Stimulated activated CD8-positive, alpha-beta memory T cell treated with anti-CD3 and anti-CD28 coated beads, Interleukin-15, amount 100 ng/mL, for 24 hours (primary cell): ENCODE data around the gene KIF6.
"Not testable (repeated sequence)": the region's sequence is repeated elsewhere in the genome, so short reads cannot be mapped to it uniquely, and the experiment has no call there.

Experiments
- DNase-seq: peaks from one replicate; pipeline ENCODE4 v3.0.0-alpha.2; 2020; ENCODE audit warnings: low read depth

The KIF6 gene

DNA sequence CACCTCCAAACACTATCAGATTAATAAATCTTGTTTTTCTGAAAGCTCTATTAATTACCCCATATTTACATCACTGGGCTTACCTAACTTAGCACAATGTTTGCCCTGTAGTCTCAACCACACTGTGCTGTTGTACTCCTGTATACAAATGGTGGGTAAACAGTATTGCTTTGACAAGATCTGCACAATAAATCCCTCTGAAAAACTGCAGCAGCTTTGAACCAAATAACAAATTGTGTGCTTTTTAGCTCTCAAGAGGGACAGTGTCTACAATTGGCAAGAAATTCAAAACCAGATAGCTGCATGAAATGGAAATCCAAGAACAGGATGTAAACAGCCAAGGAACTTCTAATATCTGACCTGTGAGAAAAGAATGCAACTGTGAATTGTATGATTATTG lies 10.4 kb downstream of the KIF6 start:
- no peak for DNase-seq

- no peak for DNase-seq
Observed at GRCh38 chr6:39707962-39708683, 17.1 kb downstream of the KIF6 start.

DNA sequence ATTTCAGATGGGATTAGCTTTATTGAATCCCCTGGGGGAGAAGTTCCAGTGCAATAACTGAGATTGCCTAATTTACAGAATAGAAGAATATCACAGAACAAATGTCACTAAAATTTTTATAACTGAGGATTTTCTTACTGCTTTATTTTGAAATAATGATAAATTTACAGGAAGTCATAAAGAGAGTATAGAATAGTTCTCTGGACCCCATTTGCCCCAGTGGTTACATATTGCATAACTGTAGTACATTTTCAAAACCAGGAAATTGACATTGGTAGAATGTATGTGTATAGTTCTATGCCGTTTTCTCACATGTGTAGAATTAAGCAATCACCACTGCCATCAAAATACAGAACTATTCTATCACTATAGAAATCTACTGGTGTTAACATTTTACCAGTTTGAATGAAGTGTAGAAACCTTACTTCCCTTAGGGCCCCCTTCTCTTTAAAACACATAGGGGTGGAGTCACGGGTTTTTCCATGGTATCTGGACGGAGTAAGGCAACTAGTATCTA lies 18.3 kb downstream of the KIF6 start:
- no peak for DNase-seq

DNA sequence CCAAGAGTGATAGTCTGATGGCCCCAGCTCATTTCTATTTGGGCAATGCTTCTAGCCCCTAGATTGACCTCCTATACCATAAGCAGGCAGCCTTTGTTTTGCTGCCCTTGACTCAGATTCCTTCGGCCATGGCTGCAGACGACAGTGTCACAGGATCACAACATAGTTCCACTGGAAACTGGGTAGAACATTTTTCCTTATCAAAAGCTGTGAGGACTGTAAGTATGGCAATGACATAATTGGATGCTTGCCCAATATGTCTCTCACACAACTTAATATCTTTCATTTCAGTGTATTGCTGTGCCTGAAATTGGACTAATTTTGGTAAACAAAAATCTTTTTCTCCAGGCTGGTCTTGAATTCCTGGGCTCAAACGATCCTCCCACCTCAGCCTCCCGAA lies 22.9 kb downstream of the KIF6 start:
- no peak for DNase-seq

- no peak for DNase-seq
Observed at GRCh38 chr6:39700362-39700761, 24.8 kb downstream of the KIF6 start.

GRCh38 chr6:39698789-39699188 lies 26.4 kb downstream of the KIF6 start:
- DNase-seq, result no peak

DNA sequence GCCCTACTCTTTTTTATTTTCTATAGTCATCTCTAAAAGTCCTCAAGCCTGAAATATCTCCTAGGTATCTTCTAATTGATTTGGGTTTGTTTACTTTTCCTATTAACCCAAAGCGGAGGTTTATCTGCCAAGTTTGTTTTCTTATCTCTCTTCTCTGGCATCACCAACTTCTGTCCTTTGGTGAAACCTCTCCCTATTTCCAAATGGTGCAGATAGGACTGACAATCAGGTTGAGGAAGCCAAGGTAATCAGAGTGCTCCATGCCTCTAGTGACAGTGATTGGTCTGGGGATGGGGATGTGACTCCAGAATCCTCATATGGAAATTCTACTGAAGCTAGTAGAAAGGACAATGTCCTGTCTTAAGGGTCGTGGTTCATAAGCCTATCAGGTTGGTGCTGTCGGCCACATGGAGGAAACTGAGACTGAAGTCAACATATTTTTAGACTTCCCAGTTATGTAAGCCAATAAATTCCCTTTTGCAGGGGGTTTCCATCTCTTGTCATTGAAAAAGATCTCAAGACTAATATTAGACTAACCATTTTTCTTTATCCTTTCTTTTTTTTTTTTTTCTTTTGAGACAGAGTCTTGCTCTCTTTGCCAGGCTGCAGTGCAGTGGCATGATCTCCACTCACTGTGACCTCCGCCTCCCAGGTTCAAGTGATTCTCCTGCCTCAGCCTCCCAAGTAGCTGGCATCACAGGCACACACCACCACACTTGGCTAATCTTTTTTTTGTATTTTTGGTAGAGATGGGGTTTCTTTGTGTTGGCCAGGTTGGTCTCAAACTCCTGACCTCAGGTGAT lies 28.0 kb downstream of the KIF6 start:
- DNase-seq, result no peak

DNA sequence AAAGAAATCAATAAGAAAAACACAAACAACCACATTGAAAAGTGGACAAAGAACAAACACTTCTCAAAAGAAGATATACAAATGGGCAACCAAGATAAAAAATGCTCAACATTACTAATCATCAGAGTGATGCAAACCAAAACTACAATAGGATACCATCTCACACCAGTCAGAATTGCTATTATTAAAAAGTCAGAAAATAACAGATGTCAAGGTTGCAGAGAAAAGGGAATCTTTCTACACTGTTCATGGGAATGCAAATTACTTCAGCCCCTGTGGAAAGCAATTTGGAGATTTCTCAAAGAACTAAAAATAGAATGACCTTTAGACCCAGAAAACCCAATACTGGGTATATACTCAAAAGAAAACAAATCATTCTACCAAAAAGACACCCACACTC lies 29.8 kb downstream of the KIF6 start:
- no peak for DNase-seq

- no peak for DNase-seq
Observed at GRCh38 chr6:39693206-39693605, 32.0 kb downstream of the KIF6 start.

GRCh38 chr6:39688494-39688893 lies 36.7 kb downstream of the KIF6 start:
- no peak for DNase-seq

- DNase-seq, result no peak
Observed at GRCh38 chr6:39686976-39687375, 38.2 kb downstream of the KIF6 start.

DNA sequence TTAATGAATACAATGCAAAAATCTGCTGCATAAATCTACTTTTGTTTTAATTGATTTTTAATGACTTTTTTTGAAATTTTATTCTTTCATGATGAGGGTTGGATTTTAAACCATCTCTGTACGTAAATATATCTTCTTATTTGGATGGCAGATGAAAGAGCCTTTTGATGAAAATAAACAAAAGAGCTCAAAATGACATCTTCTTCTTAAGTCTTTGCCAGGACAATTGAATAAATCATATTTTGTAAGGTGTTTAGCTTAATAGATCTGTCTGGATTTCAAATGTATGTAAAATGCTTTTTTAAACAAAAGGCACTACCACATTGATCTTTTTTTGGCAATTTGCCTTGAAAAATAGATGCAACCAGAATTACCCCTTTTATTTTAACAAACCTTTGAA lies 39.3 kb downstream of the KIF6 start:
- DNase-seq, result no peak

DNA sequence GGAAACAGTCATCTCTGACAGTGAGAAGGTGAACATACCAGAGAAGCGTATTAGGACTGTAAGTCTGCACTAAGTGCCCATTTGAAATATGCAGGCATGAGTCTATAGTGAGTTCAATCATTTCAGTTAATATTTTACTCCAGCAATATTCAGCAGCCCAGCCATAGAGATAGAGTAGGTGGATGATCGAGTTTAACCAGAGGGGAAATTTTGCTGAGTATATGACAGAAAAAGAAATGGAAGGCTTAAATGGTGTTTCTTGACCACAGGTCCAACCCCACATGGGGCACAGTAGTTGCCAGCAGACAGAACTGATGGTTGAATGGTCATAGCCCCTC lies 39.8 kb downstream of the KIF6 start:
- DNase-seq, result no peak

DNA sequence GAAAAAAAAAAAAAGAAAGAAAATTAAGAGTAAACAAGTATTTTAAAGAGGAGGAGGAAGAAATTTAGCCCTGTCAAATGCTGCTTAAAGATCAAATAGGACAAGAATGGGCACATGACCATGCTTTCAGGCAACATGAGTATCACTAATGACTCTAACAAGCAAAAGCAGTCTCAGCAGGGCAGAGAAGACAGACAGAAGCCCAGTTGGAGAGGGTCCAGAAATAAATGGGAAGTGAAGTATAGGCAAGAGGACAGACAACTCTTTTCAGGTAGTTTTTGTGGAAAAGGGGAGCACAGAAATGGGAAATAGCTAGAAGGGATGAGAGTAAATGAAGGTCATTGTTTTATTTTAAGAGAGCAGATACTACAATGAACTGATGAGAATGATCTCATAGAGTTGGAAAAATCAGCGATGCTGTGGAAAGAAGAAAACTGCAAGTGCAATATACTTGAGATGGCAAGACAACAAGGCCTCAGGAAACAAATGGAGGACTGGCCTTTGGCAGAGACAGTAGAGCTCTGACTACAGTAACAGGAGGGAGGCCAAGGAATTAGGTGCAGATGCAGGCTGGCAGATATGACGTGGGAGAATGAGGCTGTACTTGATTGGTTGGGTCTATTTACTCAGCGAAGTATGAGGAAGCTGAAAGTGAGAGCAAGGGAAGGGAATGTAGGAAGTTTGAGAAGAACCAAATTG lies 40.3 kb downstream of the KIF6 start:
- no peak for DNase-seq

GRCh38 chr6:39681674-39682121 lies 43.5 kb downstream of the KIF6 start:
- no peak for DNase-seq

GRCh38 chr6:39678914-39679313 lies 46.3 kb downstream of the KIF6 start:
- DNase-seq, result no peak

GRCh38 chr6:39677318-39677717 lies 47.9 kb downstream of the KIF6 start:
- not testable (repeated sequence) for DNase-seq

GRCh38 chr6:39670519-39670918 lies 54.7 kb downstream of the KIF6 start:
- DNase-seq, result no peak

DNA sequence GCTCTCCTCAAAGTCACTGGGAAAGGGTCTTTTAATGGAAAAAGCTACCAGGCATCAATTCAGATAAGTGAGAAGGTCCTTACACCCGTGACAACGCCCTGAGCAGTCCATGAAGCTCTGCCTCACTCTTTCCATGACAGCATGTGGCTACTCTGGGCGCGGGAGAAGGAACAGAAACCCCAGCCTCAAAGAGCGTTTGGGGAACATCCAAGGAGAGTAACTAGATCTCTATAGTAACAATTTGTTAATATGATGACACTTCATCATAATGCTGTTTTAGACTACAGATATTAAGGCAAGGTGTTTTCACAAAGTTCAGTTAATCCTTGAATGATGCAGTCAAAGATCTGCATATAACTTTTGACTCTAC lies 55.2 kb downstream of the KIF6 start:
- DNase-seq, result no peak

- DNase-seq, result no peak
Observed at GRCh38 chr6:39669207-39669972, 55.8 kb downstream of the KIF6 start.

- no peak for DNase-seq
Observed at GRCh38 chr6:39666706-39667489, 58.3 kb downstream of the KIF6 start.
